HG03571 (cell line): ENCODE results near the gene ANKRD13B.

ENCODE experiments used
- ATAC-seq: cut with Tn5 transposase; IDR thresholded peaks from one replicate; pipeline ENCODE4 v1.9.1; 2021; ENCODE audit not compliant: unreplicated experiment

The ANKRD13B gene

GRCh38 chr17:29616300-29617048, 23.5 kb downstream of the ANKRD13B start:
- ATAC-seq: no peak

- ATAC-seq: no peak
Measured at GRCh38 chr17:29617125-29617480, 24.2 kb downstream of the ANKRD13B start.

- ATAC-seq: no peak
Measured at GRCh38 chr17:29617481-29618271, 24.7 kb downstream of the ANKRD13B start.

- no peak for ATAC-seq
Measured at GRCh38 chr17:29618272-29619065, 25.5 kb downstream of the ANKRD13B start.

GRCh38 chr17:29619251-29619650, 26.3 kb downstream of the ANKRD13B start:
- no peak for ATAC-seq

GRCh38 chr17:29620271-29620670, 27.3 kb downstream of the ANKRD13B start:
- no peak for ATAC-seq

GRCh38 chr17:29620779-29621500, 28.0 kb downstream of the ANKRD13B start:
- ATAC-seq: no peak

- no peak for ATAC-seq
Measured at GRCh38 chr17:29621751-29622194, 28.8 kb downstream of the ANKRD13B start.

- ATAC-seq: peak; percentile 53
Measured at GRCh38 chr17:29622337-29623282, 29.7 kb downstream of the ANKRD13B start, which contains the start of gene CORO6. CORO6 (minus strand) TSS chr17:29622912; CDS start chr17:29621421, 1,491 bp downstream.

GRCh38 chr17:29623283-29623647, 30.3 kb downstream of the ANKRD13B start:
- no peak for ATAC-seq

GRCh38 chr17:29624586-29624985, 31.7 kb downstream of the ANKRD13B start:
- no peak for ATAC-seq

GRCh38 chr17:29625037-29625750, 32.3 kb downstream of the ANKRD13B start:
- no peak for ATAC-seq

GRCh38 chr17:29627951-29628350, 35.0 kb downstream of the ANKRD13B start:
- no peak for ATAC-seq

- ATAC-seq: no peak
Measured at GRCh38 chr17:29628644-29629043, 35.7 kb downstream of the ANKRD13B start.

- no peak for ATAC-seq
Measured at GRCh38 chr17:29629839-29630238, 36.9 kb downstream of the ANKRD13B start.

- ATAC-seq: no peak
Measured at GRCh38 chr17:29630630-29631193, 37.8 kb downstream of the ANKRD13B start.

GRCh38 chr17:29633886-29634285, 41.0 kb downstream of the ANKRD13B start:
- no peak for ATAC-seq

- ATAC-seq: no peak
Measured at GRCh38 chr17:29640413-29640812, 47.5 kb downstream of the ANKRD13B start.
